LHCN-M2 (cell line): ENCODE data around the gene GATB. TPM values are rescaled to one million over a fixed set of nuclear protein-coding genes. Genes with fewer than 3 reads are reported as not detected.
"Not testable (repeated sequence)": the region's sequence is repeated elsewhere in the genome, so short reads cannot be mapped to it uniquely, and the experiment has no call there.

ENCODE experiments used
- DNase-seq: peaks from one replicate; pipeline ENCODE4 v3.0.0-alpha.2; 2012; ENCODE audit warnings: low read depth
- total RNA-seq: library from RNA; depleted of rRNA; stranded (reverse); fragments of >200 nt; gene quantifications from 2 replicates; pipeline ENCODE4 v1.2.3, GENCODE V29; 2014

The GATB gene
- total RNA-seq, 1 experiment from 2014 or later = 25.6 TPM

DNA sequence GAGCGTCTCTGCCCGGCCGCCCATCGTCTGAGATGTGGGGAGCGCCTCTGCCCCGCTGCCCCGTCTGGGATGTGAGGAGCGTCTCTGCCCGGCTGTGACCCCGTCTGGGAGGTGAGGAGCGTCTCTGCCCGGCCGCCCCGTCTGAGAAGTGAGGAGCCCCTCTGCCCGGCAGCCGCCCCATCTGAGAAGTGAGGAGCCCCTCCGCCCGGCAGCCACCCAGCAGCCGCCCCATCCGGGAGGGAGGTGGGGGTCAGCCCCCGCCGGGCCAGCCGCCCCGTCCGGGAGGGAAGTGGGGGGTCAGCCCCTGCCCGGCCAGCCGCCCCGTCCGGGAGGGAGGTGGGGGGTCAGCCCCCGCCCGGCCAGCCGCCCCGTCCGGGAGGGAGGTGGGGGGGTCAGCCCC, 29.1 kb downstream of the GATB start:
- DNase-seq = not testable (repeated sequence)

DNA sequence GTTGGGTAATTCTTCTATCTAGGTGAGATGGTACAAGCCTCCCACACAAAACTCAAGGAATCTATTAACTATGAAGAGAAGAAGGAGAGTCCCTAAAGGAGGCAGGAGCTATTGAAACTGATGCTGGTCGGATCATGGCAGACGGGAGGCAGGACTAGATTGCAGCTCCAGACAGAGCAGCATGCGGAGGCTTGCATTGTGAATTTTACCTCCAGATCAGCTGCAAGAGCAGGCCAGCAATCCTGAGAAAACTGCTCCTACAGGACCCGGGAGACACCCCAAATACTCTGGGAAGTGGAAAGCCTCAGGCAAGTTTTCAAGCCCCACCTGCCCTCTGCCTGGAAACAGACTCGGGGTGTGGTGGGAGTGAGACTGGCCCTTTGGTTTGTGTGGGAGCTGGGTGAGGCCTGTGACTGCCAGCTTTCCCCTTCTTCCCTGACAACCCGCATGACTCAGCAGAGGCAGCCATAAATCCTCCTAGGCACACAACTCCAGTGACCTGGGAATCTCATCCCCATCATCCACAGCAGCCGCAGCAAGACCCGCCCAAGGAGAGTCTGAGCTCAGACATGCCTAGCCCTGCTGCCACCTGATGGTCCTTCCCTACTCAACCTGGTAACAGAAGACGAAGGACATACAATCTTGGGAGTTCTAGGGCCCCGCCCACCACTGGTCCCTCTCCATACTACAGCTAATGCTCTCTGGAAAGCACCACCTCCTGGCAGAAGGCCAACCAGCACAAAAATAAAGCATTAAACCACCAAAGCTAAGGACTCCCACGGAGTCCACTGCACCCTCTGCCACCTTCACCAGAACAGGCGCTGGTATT, 30.9 kb downstream of the GATB start:
- peak; percentile 35 for DNase-seq

DNA sequence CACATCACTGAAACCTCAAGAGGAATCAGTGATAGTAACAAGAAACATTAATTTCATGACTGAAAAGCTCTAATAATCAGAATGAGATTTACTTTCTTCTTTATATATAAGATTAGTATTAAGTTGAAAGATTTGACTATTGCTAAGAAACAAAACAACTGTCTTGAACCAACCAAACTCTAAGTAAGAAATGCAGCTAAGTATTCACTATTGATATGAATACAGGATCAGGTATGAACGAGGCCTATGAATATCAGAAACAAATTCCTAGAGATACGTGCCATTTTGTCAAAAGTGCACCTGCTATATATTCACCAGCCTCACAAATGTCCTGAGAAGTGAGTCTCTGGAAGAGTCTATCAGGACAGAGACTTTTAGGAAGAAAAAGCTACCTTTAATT, 32.1 kb downstream of the GATB start:
- DNase-seq = no peak

DNA sequence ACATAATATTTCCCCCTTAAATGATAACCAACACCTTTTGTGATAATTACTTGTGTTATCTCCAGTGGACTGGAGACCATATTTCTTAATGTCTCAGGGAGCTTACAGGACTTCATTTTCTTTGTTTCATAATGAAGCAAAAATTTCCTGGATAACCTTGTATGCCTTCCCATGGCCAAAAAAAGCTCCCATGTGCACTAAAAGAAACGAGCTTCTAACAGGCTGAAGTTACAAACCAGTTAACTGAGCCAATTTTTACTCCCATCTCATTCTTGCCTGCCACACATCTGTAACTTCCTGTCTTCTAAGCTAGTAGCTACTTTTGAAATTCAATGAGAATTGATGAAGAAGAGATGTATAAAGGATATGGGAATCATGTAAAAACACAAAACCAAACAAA, 32.8 kb downstream of the GATB start:
- DNase-seq = no peak

DNA sequence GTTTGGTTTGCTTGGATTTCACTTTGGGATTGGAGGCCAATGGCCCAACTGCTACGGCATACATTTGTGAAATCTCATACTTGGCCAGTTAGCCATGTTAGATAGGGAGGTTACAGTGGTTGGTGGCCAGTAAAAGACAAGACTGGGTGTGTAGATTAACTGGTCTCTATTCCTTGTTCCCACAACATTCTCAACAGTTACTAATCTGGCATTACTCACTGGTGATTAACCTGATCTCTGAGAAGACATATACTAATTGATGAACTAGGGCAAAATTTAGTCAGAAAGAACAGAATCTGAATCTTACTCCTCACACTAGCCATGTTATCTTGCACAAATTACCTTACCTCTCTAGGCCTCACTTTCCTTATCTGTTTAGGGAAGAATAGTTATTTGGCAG, 33.4 kb downstream of the GATB start:
- DNase-seq = peak; percentile 34

DNA sequence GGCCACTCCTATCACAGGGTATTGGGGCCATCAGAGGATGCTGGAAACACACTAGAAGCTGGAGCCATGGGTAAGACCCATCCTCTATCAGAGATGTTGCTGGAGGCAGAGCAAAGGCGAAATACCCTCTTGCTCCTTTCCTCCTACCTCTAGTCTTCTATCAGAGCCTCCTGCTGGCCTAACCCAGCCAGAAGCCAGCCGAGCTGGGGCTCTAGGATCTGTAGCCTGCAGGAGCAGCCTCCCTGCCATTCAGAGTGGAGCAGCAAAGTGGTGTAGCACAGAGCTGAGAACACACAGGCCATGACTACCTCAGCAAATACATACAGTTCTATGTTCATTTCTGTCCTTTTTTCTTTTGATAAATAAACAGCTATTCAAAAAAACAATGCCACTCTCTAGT, 35.7 kb downstream of the GATB start:
- DNase-seq = no peak

DNA sequence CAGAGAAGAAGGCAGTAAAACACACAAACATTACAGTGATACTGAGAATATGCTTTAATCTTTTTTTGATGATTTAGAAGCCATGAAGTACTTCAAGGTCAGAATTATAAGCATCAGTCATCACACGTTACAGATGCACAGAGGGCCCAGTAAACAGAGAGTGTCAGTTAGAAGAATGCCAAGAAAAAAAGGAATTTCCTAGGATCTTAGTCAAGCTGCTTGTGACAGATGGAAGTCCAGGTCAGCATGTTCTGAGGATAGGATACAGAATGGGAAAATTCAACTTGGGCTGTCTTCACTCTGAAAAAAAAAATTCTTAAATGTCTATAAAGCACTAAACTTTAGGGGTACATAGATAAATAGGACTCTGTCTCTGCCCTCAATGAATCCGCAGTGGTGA, 38.9 kb downstream of the GATB start:
- DNase-seq = no peak

DNA sequence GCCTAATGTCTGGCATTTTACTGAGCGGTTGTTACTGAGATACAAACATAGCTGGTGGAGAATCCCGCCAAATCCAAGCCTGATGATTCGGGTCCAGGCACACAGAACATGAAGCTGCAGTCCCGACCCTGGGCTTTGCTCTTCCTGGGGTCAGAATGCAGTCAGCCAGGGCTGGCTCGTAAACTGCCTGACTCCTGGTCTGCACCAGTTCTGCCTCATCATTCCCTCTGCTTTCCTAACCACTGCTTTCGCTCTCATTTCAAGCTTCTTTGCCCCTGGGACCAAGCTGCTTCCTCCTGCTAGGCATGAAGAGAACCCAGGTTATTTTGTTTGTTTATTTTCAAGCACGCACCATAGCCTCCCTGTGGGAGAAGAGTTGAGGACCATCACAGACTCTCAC, 39.3 kb downstream of the GATB start:
- no peak for DNase-seq

DNA sequence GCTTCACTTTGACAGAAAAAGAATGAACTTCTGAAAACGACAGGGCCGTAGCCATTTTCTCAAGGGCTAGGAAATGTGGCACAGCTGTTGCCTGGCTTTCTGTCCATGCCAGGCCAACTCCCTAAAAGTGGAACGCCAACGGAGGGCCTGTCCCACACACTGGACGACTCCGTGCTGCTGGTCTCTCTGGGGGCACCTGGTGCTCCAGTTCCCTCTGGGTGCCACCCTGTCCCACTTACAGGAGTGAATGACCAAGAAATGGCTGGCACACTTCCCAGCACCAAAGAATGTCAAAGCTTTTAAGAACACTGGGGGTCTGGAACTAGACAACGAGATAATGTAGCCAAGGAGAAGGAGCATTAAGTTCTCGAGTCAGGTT, 40.9 kb downstream of the GATB start:
- DNase-seq = no peak

DNA sequence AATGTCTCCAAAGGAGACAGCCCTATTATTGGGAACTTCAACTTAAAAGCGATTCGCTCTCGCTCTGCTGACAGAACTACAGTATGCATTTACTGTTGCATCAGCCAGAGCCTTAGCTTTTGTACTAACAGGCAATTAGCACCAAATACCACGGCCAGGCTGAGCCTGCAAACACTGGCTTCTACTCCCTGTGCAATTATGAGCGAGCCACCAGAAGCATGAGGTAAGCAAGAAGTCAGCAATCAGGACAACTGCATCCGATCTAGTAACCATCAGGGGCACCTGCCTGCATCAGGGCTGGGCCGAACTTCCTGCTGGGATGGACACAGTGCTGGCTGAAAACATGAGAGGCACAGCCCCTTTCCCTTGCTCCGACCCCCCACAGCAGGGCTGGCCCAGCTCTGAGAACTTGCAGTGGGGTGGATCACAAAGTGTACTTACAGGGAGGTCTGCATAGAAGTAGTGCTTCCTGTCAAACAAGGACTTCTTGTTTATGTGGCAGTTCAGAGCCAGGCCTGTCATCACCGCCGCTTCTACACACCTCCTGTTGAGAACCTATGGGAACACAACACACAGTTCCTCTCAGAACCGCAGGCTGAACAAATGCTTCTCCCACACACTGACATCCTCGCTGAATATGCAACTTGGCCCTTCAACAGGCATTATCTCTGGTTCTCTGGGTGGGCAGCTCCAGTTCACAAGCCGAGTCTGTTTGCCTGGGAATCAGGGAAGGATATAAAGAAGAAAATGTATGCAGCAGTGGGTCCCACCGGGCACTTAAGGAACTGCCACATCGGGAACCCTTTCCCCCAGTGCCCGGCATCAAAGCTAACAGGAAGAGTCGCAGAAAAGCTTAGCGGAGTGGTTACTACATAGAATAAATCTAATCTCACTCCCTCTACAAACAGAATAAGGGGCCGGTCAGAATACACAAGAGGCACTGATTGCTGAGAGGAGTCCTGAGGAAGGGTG, 41.5 kb downstream of the GATB start:
- DNase-seq = no peak

DNA sequence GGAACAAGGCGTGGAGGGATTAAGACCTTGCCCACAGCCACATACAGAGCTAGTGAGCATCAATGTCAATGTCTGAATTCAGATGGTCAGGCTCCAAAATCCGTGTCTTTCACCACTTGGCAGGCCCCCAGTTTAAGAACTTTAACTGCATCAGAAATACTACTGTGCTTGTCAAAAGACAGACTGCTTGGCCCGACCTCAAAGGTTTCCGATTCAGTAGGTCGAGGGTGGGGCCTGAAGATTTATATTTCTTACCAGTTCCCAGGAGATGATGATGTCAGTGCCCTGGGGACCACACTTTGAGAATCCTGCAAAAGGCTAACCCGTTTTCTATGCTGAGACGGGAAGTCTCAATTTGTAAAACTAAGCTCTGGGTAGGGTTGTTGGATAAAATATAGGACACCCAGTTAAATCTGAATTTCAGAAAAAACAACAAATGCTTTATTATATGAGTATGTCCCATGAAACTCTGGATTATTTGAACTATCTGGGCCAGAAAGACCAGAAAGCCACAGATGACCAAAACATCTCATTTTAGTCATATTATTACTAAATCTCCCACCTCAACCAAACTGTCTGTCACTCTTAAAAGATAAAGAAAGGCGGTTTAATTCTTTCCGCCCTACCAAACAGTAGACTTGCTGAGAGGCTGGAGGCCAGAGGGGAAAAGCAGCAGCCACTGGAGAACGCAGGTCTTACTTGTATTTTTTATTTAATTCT, 42.7 kb downstream of the GATB start:
- DNase-seq = no peak

DNA sequence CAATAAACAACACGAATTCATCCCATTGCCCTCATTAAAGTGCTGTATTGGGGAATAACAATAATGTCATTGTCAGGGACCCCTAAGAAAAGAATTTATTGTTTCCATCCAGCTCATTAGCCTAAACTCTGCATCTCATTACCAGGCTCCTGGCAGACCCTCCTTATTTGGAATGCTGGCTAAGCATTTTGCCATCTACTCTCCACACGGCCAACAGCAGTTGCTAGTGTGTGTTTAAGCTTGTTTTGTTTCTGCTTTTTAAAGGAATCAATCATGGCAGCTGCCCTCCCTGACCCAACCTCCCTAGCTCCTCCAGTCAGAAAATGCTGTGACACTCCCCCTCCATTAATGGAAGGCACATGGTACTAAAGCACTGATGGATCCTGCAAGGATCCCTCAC, 43.5 kb downstream of the GATB start:
- DNase-seq = no peak

DNA sequence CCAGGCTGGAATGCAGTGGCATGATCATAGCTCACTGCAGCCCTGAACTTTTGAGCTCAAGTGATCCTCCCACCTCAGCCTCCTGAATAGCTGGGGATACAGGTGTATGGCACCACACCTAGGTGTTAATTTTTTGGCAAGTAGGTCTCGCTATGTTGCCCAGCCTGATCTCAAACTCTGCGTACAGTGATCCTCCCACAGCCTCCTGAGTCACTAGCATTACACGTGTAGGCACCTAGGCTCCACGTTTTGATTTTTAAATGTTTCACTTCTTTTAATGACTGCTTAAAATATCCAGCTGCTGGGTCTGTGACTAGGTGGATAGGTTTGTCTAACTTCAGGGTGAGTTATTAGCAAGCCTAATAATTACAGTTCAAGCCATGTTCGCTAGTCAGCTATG, 44.5 kb downstream of the GATB start:
- no peak for DNase-seq

DNA sequence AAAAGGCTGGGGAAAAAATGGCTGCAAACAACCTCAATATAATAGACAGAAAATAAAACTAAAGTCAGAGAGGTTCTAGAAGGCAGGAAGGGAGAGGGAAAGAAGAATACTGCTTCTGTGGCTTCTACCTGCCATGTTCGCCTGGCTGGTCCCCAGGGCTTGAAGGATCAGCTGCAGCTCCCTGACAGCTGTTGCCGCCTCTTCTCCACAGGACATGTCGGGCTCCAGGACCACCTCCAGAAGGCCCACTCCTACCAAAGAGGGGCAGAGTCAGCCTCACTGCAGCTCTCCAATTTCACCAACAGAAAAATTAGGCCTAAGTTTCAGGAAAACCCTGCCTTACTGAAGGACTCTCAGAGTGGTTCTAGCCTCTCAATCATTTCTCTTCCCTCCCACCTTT, 44.9 kb downstream of the GATB start:
- no peak for DNase-seq

DNA sequence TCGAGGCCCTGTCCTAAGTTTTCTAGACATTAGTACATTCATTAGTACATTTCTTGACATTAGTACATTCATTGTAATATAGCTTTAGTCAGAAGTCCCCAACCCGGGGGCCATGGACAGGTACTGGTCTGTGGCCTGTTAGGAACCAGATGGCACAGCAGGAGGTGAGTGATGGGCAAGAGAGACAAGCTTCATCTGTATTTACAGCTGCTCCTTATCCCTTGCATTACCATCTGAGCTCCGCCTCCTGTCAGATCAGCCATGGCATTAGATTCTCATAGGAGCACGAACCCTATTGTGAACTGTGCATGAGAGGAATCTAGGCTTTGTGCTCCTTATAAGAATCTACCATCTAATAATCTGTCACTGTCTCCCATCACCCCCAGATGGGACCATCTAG, 48.0 kb downstream of the GATB start:
- DNase-seq = no peak

DNA sequence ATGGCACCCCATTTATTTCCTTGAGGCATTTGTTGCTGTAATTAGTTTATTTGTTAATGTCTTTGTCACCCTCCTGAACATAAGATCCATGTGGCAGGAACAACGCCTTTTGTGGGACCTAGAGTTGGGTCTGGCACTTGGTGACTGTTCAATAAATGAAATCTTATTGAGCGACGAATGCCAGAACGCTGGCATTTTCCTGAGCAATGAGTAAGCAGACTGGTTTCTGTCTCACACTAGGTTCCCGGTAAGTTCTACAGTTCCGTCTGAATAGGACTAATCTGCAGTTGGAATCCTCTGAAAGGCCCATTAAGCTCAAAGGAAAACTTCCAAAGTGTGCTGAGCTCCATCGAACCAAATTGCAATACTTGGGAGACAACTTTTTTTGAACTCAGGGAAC, 49.2 kb downstream of the GATB start:
- DNase-seq = no peak

DNA sequence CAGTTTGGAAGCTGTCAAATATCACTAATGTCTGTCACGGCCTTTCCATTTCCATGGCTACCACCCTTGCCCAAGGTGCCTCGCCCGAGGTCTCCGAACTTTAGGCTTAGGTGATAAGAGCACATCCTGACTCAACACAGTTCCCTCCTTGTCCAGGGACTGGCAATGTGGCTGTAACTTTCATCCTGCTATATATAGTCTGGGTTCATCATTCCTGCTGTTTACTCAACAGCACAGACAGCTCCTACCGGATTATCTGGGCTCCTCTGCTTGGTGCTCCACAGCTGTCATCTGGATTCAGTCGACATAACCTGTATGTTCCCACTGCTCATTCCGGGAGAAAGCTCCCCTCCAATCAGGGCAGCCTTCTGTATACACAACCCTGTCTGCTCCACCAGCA, 51.2 kb downstream of the GATB start:
- DNase-seq = no peak

DNA sequence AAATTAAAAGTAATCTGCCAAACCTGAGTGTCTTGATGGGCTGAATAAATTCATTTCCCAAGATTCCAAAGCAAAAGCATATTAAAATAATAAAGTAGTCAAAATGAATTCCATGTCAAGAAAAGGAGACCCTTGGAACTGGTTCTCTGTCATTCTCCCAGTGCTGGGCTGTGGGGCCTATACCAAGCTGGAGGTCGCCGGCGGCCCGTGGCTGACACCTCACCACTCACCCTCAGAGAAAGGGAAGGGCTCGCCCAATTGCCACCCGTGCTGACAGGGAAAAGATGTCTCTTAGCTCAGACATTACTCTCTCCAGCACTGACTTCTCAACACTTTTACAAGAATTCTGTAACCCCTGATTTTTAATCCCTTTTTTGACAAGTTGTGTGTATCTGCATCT, 51.7 kb downstream of the GATB start:
- no peak for DNase-seq

DNA sequence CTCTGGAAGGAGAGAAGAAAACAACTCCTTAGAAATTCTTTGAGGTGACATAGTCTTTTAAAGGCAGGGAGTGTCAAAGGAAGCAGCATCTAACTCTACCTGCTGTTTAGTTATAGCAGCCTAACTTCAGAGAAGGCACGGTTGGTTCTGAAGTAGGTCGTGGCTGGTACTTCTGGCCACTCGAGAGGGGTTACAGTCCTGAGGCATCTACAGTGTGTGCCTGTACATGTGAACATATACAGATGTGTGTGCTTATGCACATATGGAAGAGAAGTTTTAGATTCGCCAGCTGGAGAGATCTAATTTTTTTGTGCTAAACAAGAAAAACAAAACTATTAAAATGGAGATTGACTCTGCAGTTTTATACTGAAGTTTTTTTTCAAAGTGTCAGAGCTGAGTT, 52.7 kb downstream of the GATB start:
- no peak for DNase-seq

DNA sequence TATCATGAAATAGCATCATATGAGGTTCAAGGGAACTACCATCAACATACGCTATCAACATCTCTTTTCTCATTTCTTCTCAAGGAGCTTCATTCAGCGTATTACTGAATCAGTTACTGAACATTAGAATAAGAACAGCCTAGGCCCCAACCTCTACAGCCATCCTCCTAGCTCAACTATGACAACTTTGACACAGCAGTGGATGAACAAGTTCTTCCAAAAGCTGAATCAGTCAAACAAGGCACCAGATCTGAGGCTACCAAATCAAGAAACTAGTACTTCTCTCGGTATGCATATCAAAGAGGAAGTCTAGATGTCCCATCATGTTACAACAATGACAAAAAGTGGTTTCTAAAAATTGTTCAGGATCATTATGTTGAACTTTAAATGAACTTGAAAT, 57.4 kb downstream of the GATB start:
- no peak for DNase-seq

DNA sequence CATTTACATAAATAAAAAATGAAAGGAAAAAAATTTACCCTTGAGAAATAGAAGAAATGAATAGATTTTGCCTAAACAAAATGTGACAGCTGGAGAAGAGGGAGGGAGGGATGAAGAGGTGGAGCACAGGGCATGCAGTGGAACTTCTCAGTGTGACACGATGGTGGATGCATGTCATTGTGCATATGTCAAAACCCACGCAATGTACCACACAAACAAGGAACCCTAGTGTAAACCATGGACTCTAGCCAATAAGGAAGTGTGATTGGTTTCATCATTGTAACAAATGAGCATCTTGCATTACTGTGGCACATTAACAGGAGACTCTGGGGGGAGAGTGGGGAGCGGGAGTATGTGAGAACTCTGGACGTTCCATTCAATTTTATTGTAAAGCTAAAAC, 58.6 kb downstream of the GATB start:
- no peak for DNase-seq
